Activated naive CD8-positive, alpha-beta T cell treated with anti-CD3 and anti-CD28 coated beads, Interleukin-2, amount 50 U/mL, for 24 hours (primary cell): Measurements from ENCODE around the gene APC2.

Source experiments
- ATAC-seq: fragments of 150-1000 bp; cut with Tn5 transposase; one replicate; pipeline ENCODE4 v1.10.0; 2021
- DNase-seq: peaks from one replicate; pipeline ENCODE4 v3.0.0; 2021
- H3K27ac Mint-ChIP-seq: one replicate; pipeline ENCODE4 v1.8.0; 2021; ENCODE audit warnings: mild to moderate bottlenecking, mixed read lengths
- H3K27me3 Mint-ChIP-seq: one replicate; pipeline ENCODE4 v1.8.0; 2021; ENCODE audit warnings: mixed read lengths
- H3K36me3 Mint-ChIP-seq: one replicate; pipeline ENCODE4 v1.8.0; 2021; ENCODE audit warnings: low read depth, mixed read lengths
- H3K4me1 Mint-ChIP-seq: one replicate; pipeline ENCODE4 v1.8.0; 2021; ENCODE audit warnings: mixed read lengths
- H3K4me3 Mint-ChIP-seq: one replicate; pipeline ENCODE4 v1.8.0; 2021; ENCODE audit warnings: mild to moderate bottlenecking, moderate library complexity, mixed read lengths
- H3K9me3 Mint-ChIP-seq: one replicate; pipeline ENCODE4 v1.8.0; 2021; ENCODE audit warnings: mixed read lengths

APC2 gene

DNA sequence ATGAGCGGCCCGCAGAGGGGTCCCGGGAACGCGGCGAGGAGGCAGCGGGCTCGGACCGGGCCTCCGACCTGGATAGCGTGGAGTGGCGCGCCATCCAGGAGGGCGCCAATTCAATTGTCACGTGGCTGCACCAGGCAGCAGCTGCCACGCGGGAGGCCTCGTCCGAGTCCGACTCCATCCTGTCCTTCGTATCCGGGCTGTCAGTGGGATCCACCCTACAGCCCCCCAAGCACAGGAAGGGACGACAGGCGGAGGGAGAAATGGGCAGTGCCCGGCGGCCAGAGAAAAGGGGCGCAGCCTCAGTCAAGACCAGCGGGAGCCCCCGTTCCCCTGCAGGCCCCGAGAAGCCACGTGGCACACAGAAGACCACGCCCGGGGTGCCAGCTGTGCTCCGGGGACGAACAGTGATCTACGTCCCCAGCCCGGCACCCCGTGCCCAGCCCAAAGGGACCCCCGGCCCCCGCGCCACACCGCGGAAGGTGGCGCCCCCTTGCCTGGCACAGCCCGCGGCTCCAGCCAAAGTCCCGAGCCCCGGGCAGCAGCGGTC is 18.4 kb downstream of the APC2 start:
- ATAC-seq (no peak), DNase-seq (no peak)
- H3K9me3 Mint-ChIP-seq, result no peaks in the 10 kb centered on the region
- no peak overlapping the region for H3K27ac Mint-ChIP-seq
- peaks cover 6% of the 10 kb centered on the region for H3K4me1 Mint-ChIP-seq
- H3K36me3 Mint-ChIP-seq, result no peaks in the 10 kb centered on the region
- peaks cover 15% of the 10 kb centered on the region for H3K27me3 Mint-ChIP-seq
- no peak overlapping the region for H3K4me3 Mint-ChIP-seq

DNA sequence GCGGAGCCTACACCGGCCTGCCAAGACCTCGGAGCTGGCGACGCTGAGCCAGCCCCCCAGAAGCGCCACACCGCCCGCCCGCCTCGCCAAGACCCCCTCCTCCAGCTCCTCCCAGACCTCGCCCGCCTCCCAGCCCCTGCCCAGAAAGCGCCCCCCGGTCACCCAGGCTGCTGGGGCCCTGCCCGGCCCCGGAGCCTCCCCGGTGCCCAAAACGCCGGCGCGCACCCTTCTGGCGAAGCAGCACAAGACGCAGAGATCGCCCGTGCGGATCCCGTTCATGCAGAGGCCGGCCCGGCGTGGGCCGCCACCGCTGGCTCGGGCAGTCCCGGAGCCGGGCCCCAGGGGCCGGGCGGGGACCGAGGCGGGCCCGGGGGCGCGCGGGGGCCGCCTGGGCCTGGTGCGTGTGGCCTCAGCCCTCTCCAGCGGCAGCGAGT is 18.9 kb downstream of the APC2 start:
- DNase-seq, result peak; percentile 53

DNA sequence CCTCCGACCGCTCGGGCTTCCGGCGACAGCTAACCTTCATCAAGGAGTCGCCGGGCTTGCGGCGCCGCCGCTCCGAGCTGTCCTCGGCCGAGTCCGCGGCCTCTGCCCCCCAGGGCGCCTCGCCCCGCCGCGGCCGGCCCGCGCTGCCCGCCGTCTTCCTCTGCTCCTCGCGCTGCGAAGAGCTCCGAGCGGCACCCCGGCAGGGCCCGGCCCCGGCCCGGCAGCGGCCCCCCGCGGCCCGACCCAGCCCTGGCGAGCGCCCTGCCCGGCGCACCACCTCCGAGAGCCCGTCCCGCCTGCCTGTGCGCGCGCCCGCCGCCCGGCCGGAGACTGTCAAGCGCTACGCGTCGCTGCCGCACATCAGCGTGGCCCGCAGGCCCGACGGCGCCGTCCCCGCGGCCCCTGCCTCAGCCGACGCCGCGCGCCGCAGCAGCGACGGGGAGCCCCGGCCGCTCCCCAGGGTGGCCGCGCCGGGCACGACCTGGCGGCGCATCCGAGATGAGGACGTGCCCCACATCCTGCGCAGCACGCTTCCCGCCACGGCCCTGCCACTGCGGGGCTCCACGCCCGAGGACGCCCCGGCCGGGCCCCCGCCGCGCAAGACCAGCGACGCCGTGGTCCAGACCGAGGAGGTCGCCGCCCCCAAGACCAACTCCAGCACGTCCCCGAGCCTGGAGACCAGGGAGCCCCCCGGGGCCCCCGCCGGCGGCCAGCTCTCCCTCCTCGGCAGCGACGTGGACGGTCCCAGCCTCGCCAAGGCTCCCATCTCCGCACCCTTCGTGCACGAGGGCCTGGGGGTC is 19.5 kb downstream of the APC2 start:
- ATAC-seq, result no peak
- H3K4me1 Mint-ChIP-seq, result peaks cover 6% of the 10 kb centered on the region
- no peak overlapping the region for H3K4me3 Mint-ChIP-seq
- DNase-seq, result no peak
- H3K27ac Mint-ChIP-seq, result no peak overlapping the region
- no peaks in the 10 kb centered on the region for H3K36me3 Mint-ChIP-seq
- no peaks in the 10 kb centered on the region for H3K9me3 Mint-ChIP-seq
- H3K27me3 Mint-ChIP-seq, result peaks cover 13% of the 10 kb centered on the region

More for the DNA sequence above, 18.9 kb downstream of the APC2 start:
- peak; percentile 20 for ATAC-seq
- H3K4me1 Mint-ChIP-seq, result peaks cover 6% of the 10 kb centered on the region
- no peak overlapping the region for H3K4me3 Mint-ChIP-seq
- H3K27me3 Mint-ChIP-seq, result peaks cover 13% of the 10 kb centered on the region
- no peaks in the 10 kb centered on the region for H3K36me3 Mint-ChIP-seq
- H3K9me3 Mint-ChIP-seq, result no peaks in the 10 kb centered on the region
- H3K27ac Mint-ChIP-seq, result no peak overlapping the region

DNA sequence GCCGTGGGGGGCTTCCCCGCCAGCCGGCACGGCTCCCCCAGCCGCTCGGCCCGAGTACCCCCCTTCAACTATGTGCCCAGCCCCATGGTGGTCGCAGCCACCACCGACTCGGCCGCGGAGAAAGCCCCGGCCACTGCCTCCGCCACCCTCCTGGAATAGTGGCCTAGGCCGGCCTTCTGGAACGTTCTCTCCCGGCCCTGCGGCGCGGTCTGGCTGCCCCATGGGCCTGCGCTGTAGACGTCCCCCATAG is 20.1 kb downstream of the APC2 start:
- no peak overlapping the region for H3K27ac Mint-ChIP-seq
- peak overlapping the region; percentile 17 for H3K4me3 Mint-ChIP-seq
- H3K4me1 Mint-ChIP-seq, result peaks cover 6% of the 10 kb centered on the region
- no peaks in the 10 kb centered on the region for H3K36me3 Mint-ChIP-seq
- no peak for ATAC-seq
- DNase-seq, result no peak
- peaks cover 11% of the 10 kb centered on the region for H3K27me3 Mint-ChIP-seq
- H3K9me3 Mint-ChIP-seq, result no peaks in the 10 kb centered on the region

DNA sequence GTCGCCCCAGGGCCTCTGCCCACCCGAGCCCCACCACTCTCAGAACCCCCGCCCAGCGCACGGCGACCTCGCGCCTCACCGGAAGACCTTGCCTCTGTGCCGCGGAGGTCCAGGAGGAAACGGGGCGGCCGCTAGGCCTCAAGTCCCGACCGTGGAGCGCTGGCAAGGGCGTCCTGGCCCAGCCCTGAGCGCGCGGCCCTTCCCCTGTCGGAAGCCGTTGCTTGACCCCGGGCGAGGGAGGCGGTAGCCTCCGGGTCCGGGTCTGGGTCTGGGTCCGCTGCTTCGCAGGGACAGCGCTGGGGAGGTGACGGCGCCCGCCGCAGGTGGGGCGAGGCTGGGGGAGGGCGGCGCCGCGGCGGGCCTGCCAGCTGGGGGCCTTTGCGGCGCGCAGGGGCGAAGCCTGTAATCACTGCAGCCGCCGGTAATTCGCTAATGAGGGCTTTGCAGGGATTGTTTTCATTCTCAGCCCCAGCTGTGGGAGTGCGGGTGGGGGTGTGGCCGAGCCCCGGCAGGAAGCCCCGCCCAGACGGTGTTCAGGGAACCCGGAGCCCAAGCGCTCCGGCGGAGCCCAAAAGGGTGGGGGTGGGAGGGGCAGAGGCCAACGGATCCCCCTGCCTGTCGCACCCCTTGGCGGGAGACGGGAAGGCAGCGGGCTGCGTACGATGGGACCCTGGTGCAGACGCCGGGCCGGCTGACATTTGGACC is 20.5 kb downstream of the APC2 start:
- no peak overlapping the region for H3K27ac Mint-ChIP-seq
- H3K4me1 Mint-ChIP-seq, result peaks cover 6% of the 10 kb centered on the region
- H3K4me3 Mint-ChIP-seq, result peak overlapping the region; percentile 17
- peaks cover 11% of the 10 kb centered on the region for H3K27me3 Mint-ChIP-seq
- peak; percentile 69 for DNase-seq
- H3K9me3 Mint-ChIP-seq, result no peaks in the 10 kb centered on the region
- peak; percentile 16 for ATAC-seq
- H3K36me3 Mint-ChIP-seq, result no peaks in the 10 kb centered on the region

DNA sequence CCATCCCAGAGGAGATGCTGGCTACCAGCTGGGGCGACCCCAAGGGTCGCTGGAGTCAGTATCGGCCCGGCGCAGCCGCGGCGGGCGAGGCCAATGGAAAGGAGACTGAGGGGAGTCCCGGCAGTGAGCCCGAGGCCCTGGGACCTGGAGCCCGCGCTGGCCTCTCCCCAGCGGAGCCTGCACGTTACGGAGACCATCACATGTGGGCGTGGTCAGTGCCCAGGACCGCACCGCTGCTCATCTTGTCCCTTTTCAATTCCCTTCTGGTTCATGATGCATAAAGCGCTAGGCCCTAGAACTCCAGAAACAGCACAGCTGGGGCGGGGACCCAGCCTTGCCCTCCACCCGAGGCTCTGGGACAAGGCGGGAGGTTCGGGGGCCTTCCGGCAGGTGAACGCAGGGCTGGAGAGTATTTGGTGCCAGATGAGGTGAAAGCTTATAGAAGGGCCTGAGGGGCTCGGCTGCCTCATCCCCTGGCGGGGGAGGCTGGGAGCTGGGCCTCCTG is 21.1 kb downstream of the APC2 start:
- H3K36me3 Mint-ChIP-seq, result no peaks in the 10 kb centered on the region
- DNase-seq, result peak; percentile 36
- no peak overlapping the region for H3K4me3 Mint-ChIP-seq
- peaks cover 6% of the 10 kb centered on the region for H3K4me1 Mint-ChIP-seq
- H3K9me3 Mint-ChIP-seq, result no peaks in the 10 kb centered on the region
- peaks cover 11% of the 10 kb centered on the region for H3K27me3 Mint-ChIP-seq
- ATAC-seq, result peak; percentile 9
- H3K27ac Mint-ChIP-seq, result no peak overlapping the region

DNA sequence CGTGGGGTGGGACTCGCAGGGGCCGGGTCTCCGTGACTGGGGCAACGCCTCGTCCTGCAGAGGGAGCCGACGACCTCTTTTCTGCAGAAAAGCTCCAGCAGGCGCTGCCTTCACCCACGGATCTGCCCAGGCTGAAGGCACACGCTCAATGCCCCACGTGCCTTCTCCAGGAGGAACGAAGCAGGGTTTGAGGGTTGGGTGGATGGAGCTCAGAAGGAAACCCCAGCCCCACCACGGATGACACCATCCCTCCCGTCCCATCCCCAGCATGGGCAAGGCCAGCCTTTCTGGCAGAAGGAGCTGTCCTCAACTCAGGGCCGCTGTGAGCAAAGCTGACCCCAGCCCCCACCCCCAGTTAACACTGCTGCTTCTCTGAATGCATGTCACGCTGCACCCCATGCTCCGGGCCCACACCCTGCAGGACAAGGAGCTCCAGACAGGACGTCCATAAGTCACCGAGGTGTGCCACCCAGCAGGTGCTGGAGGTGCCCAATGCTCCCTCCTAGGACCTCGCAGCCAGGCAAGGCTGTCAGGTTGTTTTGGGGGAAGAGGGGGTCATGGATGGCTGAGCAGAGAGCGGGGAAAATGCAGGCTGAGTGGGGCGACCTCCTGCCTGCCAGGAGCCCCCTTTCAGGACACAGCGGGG is 21.7 kb downstream of the APC2 start:
- ATAC-seq (no peak), DNase-seq (no peak)
- H3K9me3 Mint-ChIP-seq, result no peaks in the 10 kb centered on the region
- no peak overlapping the region for H3K27ac Mint-ChIP-seq
- H3K4me1 Mint-ChIP-seq, result peaks cover 6% of the 10 kb centered on the region
- peaks cover 11% of the 10 kb centered on the region for H3K27me3 Mint-ChIP-seq
- no peaks in the 10 kb centered on the region for H3K36me3 Mint-ChIP-seq
- no peak overlapping the region for H3K4me3 Mint-ChIP-seq

DNA sequence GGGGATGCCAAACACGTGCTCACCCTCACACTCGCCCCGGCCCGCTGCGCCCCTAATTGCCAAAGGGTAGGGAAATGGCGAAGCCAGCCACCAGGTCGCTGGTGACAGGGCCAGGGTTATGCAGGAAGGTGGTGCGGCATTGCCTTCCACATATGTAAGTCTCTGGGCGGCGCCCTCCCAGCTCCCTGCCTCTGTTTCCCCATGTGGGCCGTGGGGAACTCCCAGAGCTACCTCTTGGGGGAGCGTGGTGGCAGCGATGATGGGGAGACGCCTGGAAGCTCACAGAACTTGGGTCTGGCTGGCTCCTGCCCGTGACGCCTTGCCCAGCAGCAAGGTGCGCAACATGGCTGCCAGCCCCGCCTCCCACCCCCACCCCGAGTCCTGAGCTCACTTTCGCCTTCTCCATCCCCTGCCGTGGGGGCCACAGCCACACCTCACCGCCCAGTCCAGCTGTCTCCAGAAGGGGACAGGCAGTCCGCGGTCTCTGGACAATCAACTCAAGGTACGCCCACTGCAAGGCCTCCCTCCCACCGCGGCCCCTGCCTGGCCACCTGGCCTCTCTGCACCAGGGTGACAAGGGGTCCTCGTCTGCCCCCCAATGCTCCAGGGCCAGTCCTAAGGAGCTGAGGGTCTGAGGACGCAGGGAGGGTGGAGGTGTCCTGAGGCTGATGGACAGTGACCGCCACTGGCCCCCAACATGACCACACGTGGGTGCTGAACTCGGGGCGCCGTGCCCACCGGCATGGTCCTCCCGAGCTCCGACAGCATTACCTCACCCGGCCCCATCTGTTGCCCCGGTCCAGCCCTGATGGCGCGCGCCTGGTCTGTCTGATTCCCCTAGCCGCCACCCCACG is 22.5 kb downstream of the APC2 start:
- peaks cover 3% of the 10 kb centered on the region for H3K36me3 Mint-ChIP-seq

DNA sequence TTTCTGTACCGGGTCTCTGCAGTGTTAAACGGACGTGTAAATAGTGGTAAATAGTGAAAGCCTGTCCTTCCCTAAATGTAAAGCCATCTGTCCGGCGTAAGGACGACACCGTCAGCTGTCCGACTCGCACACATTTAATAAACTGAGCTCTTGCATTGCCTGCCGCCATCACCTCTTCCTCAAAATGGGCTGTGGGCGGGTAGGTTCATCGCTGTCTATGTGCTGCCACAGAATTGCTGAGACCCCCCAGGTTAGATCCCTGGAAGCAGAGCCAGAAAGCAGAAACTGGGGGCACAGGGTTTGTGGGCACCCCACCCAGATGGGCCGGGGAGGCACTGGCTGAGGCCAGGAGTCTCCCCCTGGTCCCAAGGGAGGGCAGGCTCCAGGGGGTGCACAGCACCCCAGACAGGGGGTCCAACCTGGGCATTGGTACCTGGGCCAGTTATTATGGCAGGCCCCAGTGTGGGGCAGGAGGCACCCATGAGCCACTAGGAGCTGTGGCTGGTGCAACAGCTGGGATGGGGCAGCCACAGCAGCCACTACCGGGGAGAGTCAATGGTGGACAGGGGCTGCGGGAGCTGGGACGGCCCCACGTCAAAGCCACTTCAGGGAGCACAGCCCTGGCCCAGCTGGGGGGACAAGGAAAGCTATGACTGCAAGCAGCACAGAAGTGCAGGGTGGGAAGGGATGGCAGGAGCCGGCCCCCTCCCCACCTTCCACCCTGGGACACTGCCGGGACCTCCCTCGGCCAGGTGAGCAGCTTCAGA is 23.3 kb downstream of the APC2 start:
- ATAC-seq (no peak), DNase-seq (no peak)
- no peaks in the 10 kb centered on the region for H3K9me3 Mint-ChIP-seq
- no peak overlapping the region for H3K4me3 Mint-ChIP-seq
- H3K27ac Mint-ChIP-seq, result no peak overlapping the region
- peaks cover 15% of the 10 kb centered on the region for H3K4me1 Mint-ChIP-seq
- H3K27me3 Mint-ChIP-seq, result peaks cover 11% of the 10 kb centered on the region
- peaks cover 4% of the 10 kb centered on the region for H3K36me3 Mint-ChIP-seq

More for the DNA sequence above, 22.5 kb downstream of the APC2 start:
- ATAC-seq (no peak), DNase-seq (no peak)
- peaks cover 14% of the 10 kb centered on the region for H3K4me1 Mint-ChIP-seq
- H3K9me3 Mint-ChIP-seq, result no peaks in the 10 kb centered on the region
- H3K27ac Mint-ChIP-seq, result no peak overlapping the region
- no peak overlapping the region for H3K4me3 Mint-ChIP-seq
- peaks cover 11% of the 10 kb centered on the region for H3K27me3 Mint-ChIP-seq

DNA sequence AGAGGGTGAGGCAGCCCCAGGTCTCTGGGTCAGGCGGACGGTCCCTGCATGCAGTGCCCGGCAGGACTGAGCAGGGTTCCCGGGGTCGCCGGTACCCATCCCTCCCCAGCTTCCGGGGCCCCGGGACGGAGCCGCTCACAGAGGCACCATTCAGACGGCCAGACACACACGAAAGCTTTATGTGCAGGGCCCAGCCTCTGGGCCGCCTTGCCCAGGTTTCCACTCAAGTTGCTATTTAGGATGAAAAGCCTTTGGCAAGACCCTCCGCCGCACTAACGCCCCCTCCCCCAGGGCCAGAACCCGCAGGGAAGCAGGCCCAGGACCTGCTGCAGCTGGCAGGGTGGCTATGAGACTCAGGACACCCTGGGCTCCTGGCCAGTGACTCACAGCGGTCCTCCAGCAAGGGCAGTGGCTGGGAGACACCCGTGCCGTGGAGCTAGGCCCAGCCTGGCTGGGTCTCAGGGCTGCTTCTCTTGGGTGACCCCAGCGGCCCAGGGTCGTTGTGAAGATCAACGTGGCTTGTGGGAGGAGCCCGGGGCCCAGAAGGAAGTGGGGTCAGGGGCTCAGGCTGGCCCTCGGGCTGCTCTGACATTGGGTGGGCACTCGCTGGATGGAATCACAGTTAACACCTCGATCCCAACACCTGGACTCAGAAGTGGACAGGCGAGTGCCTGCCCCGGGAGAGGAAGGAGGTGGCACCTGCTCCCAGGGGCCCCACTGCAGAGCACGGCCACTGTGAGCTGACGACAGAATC is 24.3 kb downstream of the APC2 start:
- peaks cover 5% of the 10 kb centered on the region for H3K36me3 Mint-ChIP-seq
- H3K4me1 Mint-ChIP-seq, result peaks cover 17% of the 10 kb centered on the region
- H3K4me3 Mint-ChIP-seq, result no peak overlapping the region

DNA sequence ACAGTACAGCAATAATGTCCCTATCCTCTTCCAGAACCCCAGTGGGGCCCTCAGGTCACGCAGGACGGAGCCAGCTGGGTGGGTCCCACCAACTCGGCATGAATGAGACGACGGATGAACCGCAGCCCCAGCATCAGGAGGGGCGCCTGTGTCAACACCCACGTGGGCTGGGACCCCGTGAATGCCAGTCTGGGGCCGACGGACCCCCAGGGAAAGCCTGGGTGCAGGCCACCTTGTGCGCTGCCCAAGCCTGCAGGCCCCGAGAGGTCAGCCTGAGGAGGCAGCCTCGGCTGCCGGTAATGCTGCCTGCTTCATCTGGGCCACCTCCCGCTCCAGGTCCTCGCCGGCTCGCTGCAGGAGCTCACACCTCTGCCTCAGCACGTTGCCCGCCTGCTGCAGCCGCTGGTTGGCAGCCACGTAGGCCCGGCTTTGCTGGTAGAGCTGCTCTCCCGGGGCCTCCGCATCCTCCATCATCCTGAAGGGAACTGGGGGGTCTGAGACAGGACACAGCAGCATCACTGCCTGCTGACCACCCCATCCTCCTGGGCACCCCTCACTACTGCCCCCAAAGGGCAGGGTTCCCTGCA is 24.9 kb downstream of the APC2 start:
- H3K4me3 Mint-ChIP-seq, result no peak overlapping the region
- H3K4me1 Mint-ChIP-seq, result peaks cover 21% of the 10 kb centered on the region
- no peaks in the 10 kb centered on the region for H3K9me3 Mint-ChIP-seq
- no peak for DNase-seq
- no peak overlapping the region for H3K27ac Mint-ChIP-seq
- H3K27me3 Mint-ChIP-seq, result peaks cover 11% of the 10 kb centered on the region
- no peak for ATAC-seq
- H3K36me3 Mint-ChIP-seq, result peaks cover 5% of the 10 kb centered on the region

More for the DNA sequence above, 24.3 kb downstream of the APC2 start:
- no peak overlapping the region for H3K27ac Mint-ChIP-seq
- ATAC-seq (no peak), DNase-seq (no peak)
- no peaks in the 10 kb centered on the region for H3K9me3 Mint-ChIP-seq
- peaks cover 11% of the 10 kb centered on the region for H3K27me3 Mint-ChIP-seq

DNA sequence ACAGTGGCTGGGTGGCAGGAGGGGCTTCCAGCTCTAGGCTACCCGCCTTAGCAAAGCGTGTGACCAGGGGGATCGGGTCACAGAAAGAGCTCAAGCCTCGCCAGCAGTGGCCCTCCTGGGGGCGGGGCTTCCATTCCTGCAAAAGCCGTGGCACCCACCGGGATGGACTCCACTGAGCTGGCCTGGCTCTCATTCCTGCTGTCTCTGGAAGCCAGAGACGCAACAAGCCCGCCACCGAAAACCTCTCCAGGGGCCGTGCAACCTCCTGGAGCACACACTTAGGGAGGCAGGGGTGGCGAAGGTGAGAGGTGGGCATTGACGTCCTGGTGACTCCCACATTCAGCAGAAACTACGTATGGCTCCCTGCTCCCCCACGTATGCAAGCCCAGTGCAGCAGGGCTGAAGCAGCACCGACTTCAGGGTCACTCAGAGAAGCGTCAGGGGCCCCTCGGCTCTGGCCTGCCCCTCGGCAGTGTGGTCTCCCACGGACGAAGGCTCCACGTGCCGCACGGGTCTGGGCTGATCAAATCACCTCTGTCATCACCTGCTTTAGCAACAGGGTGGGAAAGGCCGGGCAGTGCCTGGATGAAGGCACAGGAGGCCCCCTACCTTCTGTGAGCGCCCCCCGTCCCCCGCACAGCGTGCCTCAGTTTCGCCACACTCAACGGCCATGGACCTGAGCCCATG is 26.0 kb downstream of the APC2 start:
- H3K27ac Mint-ChIP-seq, result no peak overlapping the region
- peaks cover 5% of the 10 kb centered on the region for H3K36me3 Mint-ChIP-seq
- no peak for ATAC-seq
- H3K27me3 Mint-ChIP-seq, result peaks cover 7% of the 10 kb centered on the region
- H3K4me3 Mint-ChIP-seq, result no peak overlapping the region
- DNase-seq, result no peak
- peaks cover 18% of the 10 kb centered on the region for H3K4me1 Mint-ChIP-seq
- H3K9me3 Mint-ChIP-seq, result no peaks in the 10 kb centered on the region
